ENCODE data around the gene CIAO2B. TPM values are rescaled to one million over a fixed set of nuclear protein-coding genes. Genes with fewer than 3 reads are reported as not detected.

CIAO2B gene
- total RNA-seq, 1 experiment from 2014 or later = 59.7 TPM

DNA sequence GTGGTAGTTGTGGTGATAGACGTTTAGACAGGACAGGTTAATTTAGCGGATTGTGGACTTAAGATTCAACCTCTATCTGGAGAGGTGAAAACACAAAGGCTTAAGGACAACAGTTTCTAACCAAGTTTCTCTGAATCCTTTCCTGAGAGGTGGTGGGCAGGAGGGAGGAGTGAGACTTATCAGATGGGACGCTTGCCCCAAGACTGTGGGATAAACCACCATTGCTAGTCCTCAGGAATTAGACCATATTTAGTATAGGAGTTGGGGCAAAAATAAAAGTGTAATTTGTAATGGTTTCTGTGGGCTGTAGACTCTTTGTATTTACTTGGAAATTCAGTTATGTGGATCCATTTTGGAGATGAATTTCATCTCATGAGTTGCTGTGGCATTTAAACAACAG is 47.3 kb downstream of the CIAO2B start (continued):
- TF ChIP-seq, protein P1, sequence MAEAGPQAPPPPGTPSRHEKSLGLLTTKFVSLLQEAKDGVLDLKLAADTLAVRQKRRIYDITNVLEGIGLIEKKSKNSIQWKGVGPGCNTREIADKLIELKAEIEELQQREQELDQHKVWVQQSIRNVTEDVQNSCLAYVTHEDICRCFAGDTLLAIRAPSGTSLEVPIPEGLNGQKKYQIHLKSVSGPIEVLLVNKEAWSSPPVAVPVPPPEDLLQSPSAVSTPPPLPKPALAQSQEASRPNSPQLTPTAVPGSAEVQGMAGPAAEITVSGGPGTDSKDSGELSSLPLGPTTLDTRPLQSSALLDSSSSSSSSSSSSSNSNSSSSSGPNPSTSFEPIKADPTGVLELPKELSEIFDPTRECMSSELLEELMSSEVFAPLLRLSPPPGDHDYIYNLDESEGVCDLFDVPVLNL (CRISPR knock-in tag; IDR thresholded peaks at IDR 0.05; ENCODE audit: borderline replicate concordance, low read depth) = no peak
- TF ChIP-seq, protein P2, sequence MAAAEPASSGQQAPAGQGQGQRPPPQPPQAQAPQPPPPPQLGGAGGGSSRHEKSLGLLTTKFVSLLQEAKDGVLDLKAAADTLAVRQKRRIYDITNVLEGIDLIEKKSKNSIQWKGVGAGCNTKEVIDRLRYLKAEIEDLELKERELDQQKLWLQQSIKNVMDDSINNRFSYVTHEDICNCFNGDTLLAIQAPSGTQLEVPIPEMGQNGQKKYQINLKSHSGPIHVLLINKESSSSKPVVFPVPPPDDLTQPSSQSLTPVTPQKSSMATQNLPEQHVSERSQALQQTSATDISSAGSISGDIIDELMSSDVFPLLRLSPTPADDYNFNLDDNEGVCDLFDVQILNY (CRISPR knock-in tag; IDR thresholded peaks at IDR 0.05) = no peak
- TF ChIP-seq ZNF396 (CRISPR knock-in tag; IDR thresholded peaks at IDR 0.05; ENCODE audit: borderline replicate concordance) = no peak
- no peak for TF ChIP-seq ZNF219 (CRISPR knock-in tag; IDR thresholded peaks at IDR 0.05; ENCODE audit: borderline replicate concordance)
- no peak for TF ChIP-seq NR2C2 (CRISPR knock-in tag; IDR thresholded peaks at IDR 0.05)
- no peak for TF ChIP-seq FOXJ3 (CRISPR knock-in tag; IDR thresholded peaks at IDR 0.05; ENCODE audit: borderline replicate concordance)
- TF ChIP-seq, protein P3, sequence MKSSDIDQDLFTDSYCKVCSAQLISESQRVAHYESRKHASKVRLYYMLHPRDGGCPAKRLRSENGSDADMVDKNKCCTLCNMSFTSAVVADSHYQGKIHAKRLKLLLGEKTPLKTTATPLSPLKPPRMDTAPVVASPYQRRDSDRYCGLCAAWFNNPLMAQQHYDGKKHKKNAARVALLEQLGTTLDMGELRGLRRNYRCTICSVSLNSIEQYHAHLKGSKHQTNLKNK (CRISPR knock-in tag; IDR thresholded peaks at IDR 0.05) = no peak
- TF ChIP-seq, protein P4, sequence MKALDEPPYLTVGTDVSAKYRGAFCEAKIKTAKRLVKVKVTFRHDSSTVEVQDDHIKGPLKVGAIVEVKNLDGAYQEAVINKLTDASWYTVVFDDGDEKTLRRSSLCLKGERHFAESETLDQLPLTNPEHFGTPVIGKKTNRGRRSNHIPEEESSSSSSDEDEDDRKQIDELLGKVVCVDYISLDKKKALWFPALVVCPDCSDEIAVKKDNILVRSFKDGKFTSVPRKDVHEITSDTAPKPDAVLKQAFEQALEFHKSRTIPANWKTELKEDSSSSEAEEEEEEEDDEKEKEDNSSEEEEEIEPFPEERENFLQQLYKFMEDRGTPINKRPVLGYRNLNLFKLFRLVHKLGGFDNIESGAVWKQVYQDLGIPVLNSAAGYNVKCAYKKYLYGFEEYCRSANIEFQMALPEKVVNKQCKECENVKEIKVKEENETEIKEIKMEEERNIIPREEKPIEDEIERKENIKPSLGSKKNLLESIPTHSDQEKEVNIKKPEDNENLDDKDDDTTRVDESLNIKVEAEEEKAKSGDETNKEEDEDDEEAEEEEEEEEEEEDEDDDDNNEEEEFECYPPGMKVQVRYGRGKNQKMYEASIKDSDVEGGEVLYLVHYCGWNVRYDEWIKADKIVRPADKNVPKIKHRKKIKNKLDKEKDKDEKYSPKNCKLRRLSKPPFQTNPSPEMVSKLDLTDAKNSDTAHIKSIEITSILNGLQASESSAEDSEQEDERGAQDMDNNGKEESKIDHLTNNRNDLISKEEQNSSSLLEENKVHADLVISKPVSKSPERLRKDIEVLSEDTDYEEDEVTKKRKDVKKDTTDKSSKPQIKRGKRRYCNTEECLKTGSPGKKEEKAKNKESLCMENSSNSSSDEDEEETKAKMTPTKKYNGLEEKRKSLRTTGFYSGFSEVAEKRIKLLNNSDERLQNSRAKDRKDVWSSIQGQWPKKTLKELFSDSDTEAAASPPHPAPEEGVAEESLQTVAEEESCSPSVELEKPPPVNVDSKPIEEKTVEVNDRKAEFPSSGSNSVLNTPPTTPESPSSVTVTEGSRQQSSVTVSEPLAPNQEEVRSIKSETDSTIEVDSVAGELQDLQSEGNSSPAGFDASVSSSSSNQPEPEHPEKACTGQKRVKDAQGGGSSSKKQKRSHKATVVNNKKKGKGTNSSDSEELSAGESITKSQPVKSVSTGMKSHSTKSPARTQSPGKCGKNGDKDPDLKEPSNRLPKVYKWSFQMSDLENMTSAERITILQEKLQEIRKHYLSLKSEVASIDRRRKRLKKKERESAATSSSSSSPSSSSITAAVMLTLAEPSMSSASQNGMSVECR (CRISPR knock-in tag; IDR thresholded peaks at IDR 0.05; ENCODE audit: borderline replicate concordance) = no peak

DNA sequence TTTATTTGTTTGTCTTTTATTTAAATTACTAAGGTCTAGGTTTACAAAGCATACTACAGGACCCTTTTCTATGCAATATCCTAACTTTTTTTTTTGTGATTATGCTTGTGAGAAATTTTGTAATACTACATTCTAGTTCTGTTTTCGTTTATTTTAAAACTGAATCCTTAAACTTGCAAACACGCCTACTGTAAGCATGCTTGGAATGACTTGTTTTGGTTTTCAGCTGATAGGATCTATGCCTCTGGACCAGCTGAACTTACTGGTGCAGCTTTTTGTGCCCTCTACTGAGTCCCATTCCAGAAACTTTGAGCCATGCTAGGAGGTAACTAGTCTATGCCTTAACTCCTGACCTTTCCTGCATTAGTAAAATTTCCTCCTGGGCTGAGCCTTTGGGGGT is 47.9 kb downstream of the CIAO2B start:
- peaks cover 19% of the 10 kb centered on the region for H3K4me1 Mint-ChIP-seq
- peaks cover 22% of the 10 kb centered on the region for H3K36me3 Mint-ChIP-seq
- ChIA-PET CTCF (interaction anchor here (0.8 to 1.6 kb wide), 5 partner anchors 9 to 40 kb away, joined by 3 to 5 read pairs (median 3); no protein-coding TSS in a partner anchor), POLR2A (no interaction called here)
- no peaks in the 10 kb centered on the region for H3K27me3 Mint-ChIP-seq (ENCODE audit: low read depth)
- no peak overlapping the region for H3K4me3 Mint-ChIP-seq
- H3K9me3 Mint-ChIP-seq = no peaks in the 10 kb centered on the region
- no peak overlapping the region for H3K27ac Mint-ChIP-seq
- TF ChIP-seq, protein P5, sequence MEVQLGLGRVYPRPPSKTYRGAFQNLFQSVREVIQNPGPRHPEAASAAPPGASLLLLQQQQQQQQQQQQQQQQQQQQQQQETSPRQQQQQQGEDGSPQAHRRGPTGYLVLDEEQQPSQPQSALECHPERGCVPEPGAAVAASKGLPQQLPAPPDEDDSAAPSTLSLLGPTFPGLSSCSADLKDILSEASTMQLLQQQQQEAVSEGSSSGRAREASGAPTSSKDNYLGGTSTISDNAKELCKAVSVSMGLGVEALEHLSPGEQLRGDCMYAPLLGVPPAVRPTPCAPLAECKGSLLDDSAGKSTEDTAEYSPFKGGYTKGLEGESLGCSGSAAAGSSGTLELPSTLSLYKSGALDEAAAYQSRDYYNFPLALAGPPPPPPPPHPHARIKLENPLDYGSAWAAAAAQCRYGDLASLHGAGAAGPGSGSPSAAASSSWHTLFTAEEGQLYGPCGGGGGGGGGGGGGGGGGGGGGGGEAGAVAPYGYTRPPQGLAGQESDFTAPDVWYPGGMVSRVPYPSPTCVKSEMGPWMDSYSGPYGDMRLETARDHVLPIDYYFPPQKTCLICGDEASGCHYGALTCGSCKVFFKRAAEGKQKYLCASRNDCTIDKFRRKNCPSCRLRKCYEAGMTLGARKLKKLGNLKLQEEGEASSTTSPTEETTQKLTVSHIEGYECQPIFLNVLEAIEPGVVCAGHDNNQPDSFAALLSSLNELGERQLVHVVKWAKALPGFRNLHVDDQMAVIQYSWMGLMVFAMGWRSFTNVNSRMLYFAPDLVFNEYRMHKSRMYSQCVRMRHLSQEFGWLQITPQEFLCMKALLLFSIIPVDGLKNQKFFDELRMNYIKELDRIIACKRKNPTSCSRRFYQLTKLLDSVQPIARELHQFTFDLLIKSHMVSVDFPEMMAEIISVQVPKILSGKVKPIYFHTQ (CRISPR knock-in tag; IDR thresholded peaks at IDR 0.05) = no peak
- TF ChIP-seq ZNF416 (CRISPR knock-in tag; IDR thresholded peaks at IDR 0.05) (no peak), ZNF396 (CRISPR knock-in tag; IDR thresholded peaks at IDR 0.05; ENCODE audit: borderline replicate concordance) (no peak), NR3C1 (CRISPR knock-in tag; conservative IDR thresholded peaks at IDR 0.05; ENCODE audit: low read depth) (no peak), TEAD1 (CRISPR knock-in tag; IDR thresholded peaks at IDR 0.05) (no peak), TP53 (CRISPR knock-in tag; IDR thresholded peaks at IDR 0.05) (no peak)
- TF ChIP-seq, protein P6, sequence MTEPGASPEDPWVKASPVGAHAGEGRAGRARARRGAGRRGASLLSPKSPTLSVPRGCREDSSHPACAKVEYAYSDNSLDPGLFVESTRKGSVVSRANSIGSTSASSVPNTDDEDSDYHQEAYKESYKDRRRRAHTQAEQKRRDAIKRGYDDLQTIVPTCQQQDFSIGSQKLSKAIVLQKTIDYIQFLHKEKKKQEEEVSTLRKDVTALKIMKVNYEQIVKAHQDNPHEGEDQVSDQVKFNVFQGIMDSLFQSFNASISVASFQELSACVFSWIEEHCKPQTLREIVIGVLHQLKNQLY (CRISPR knock-in tag; IDR thresholded peaks at IDR 0.05) = no peak
- TF ChIP-seq, protein P7, sequence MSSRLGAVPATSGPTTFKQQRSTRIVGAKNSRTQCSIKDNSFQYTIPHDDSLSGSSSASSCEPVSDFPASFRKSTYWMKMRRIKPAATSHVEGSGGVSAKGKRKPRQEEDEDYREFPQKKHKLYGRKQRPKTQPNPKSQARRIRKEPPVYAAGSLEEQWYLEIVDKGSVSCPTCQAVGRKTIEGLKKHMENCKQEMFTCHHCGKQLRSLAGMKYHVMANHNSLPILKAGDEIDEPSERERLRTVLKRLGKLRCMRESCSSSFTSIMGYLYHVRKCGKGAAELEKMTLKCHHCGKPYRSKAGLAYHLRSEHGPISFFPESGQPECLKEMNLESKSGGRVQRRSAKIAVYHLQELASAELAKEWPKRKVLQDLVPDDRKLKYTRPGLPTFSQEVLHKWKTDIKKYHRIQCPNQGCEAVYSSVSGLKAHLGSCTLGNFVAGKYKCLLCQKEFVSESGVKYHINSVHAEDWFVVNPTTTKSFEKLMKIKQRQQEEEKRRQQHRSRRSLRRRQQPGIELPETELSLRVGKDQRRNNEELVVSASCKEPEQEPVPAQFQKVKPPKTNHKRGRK (CRISPR knock-in tag; IDR thresholded peaks at IDR 0.05; ENCODE audit: borderline replicate concordance) = no peak
- TF ChIP-seq, protein P8, sequence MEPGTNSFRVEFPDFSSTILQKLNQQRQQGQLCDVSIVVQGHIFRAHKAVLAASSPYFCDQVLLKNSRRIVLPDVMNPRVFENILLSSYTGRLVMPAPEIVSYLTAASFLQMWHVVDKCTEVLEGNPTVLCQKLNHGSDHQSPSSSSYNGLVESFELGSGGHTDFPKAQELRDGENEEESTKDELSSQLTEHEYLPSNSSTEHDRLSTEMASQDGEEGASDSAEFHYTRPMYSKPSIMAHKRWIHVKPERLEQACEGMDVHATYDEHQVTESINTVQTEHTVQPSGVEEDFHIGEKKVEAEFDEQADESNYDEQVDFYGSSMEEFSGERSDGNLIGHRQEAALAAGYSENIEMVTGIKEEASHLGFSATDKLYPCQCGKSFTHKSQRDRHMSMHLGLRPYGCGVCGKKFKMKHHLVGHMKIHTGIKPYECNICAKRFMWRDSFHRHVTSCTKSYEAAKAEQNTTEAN (CRISPR knock-in tag; IDR thresholded peaks at IDR 0.05) = no peak
- ATAC-seq = no peak
- DNase-seq (ENCODE audit: low spot score) = no peak
